Activated CD4-positive, alpha-beta T cell treated with anti-CD3 and anti-CD28 coated beads, Interleukin-10, Interleukin-2, amounts not matched to agents 100 ng/mL and 50 ng/mL, durations not matched to agents 16 hours and 8 hours (primary cell): ENCODE measurements around the gene PARVA.
"Not testable (repeated sequence)": the region's sequence is repeated elsewhere in the genome, so short reads cannot be mapped to it uniquely, and the experiment has no call there.

Experiments used
- DNase-seq: peaks from one replicate; pipeline ENCODE4 v3.0.0-alpha.2; 2020

The PARVA gene

GRCh38 chr11:12377106-12377823 is at the start of gene PARVA:
PARVA (plus strand) TSS chr11:12377571; CDS start chr11:12377648, 77 bp downstream.
- DNase-seq = no peak

GRCh38 chr11:12329169-12329568 is 48.2 kb upstream of the PARVA start:
- DNase-seq = no peak

- DNase-seq = no peak
Observed at GRCh38 chr11:12329797-12330196, 47.6 kb upstream of the PARVA start.

- DNase-seq = no peak
Observed at GRCh38 chr11:12330485-12331231, 46.7 kb upstream of the PARVA start.

GRCh38 chr11:12331239-12331874 is 46.0 kb upstream of the PARVA start:
- DNase-seq = peak; percentile 70

- DNase-seq = no peak
Observed at GRCh38 chr11:12343526-12343925, 33.8 kb upstream of the PARVA start.

GRCh38 chr11:12353534-12353933 is 23.8 kb upstream of the PARVA start:
- DNase-seq = no peak

GRCh38 chr11:12354750-12355545 is 22.4 kb upstream of the PARVA start:
- no peak for DNase-seq

- no peak for DNase-seq
Observed at GRCh38 chr11:12356944-12357655, 20.3 kb upstream of the PARVA start.

- not testable (repeated sequence) for DNase-seq
Observed at GRCh38 chr11:12357697-12358096, 19.7 kb upstream of the PARVA start.

GRCh38 chr11:12358302-12359188 is 18.8 kb upstream of the PARVA start:
- no peak for DNase-seq

GRCh38 chr11:12359761-12360160 is 17.6 kb upstream of the PARVA start:
- DNase-seq = no peak

- DNase-seq = no peak
Observed at GRCh38 chr11:12361682-12362081, 15.7 kb upstream of the PARVA start.

GRCh38 chr11:12362857-12363256 is 14.5 kb upstream of the PARVA start:
- no peak for DNase-seq

GRCh38 chr11:12363373-12363772 is 14.0 kb upstream of the PARVA start:
- no peak for DNase-seq

GRCh38 chr11:12365965-12366575 is 11.3 kb upstream of the PARVA start:
- DNase-seq = peak; percentile 9

GRCh38 chr11:12367057-12367456 is 10.3 kb upstream of the PARVA start:
- DNase-seq = not testable (repeated sequence)

GRCh38 chr11:12372111-12372510 is 5.3 kb upstream of the PARVA start:
- DNase-seq = no peak

GRCh38 chr11:12375720-12376119 is 1.7 kb upstream of the PARVA start:
- DNase-seq = no peak

- DNase-seq = no peak
Observed at GRCh38 chr11:12376259-12377081, 901 bp upstream of the PARVA start.
